ENCODE data around the gene POTEJ.
"Not testable (repeated sequence)": the region's sequence is repeated elsewhere in the genome, so short reads cannot be mapped to it uniquely, and the experiment has no call there.

DNA sequence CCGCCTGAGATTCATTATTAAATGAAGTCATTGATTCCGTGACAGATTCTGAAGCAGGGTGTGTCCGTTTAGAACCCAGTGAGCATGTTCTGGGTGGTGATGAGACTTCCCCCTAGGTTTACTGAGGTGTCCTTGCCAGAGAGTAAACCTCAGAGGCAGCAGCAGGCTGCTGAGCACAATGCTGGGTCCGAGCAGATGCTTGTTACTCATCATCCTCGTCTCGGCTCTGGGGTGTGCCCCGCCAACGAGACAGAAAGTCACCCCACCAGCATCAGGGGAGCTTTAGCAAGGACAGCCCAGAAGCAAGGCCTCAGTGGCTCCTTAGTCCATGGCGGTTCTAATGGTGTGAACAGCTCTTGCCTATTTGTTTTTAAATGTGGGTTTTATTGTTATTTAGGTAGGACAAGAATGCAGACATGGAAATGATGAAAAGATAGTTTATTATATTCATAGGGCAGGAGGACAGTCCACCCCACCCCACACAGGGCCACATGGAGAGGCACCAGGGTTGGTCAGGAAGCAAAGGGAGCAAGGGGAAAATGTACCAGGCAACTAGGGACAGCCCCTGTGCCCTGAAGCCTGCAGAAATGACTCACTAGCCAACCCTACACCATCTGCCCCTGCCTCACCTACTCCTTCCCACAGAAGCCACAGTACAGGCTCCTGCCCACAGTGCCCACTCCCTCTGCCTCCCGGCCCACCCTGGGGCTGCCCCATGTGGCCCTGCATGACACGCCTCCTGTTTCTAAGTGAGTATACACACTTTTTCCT lies 22.4 kb upstream of the POTEJ start:
- TF ChIP-seq YY1 (IDR thresholded peaks at IDR 0.05; ENCODE audit: insufficient read depth, insufficient read length); ZNF274 (IDR thresholded peaks at IDR 0.05; ENCODE audit: low read depth, low read length); SUZ12 (IDR thresholded peaks at IDR 0.05; ENCODE audit: extremely low read depth, insufficient read depth, insufficient read length): not testable (repeated sequence)

Data from NT2/D1 (cell line).